ENCODE measurements around the gene LLCFC1.

DNA sequence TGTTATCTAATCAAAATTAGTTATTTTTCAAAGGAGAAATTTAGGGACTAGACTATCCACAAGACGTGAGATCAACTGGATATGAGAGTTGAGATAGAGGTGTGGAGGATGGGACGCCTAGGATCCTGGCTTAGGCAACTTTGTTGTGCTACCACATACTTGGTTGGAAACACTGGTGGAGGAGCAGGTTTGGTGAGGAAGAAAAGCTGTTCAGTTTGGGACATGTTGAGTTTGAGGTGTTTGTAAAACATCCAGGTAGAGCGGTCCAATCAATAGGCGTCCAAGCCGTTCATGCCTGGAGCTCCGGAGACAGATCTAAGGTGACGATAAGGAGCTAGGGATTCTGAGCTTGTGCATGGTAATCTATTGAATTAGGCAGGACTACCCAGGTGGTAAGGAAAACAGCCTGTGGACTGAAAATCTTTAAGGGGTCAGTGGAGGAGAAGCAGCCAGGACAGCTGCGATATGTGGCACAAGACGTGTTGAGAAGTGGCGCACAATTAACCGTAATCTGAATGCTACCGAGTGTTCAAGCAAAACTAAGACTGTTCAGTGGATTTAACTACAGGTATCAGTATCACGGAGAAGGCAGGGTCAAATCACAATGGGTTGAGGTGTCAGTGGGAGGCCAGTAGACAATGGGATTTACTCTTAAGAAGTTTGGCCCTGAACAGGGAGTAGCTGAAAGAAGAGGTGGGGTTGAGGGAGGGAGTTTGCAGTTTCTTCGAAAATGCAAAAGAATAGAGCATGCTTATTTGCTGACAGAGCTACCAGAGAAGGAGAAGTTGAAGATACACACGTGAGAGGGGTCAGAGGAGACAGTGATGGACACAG, 37.6 kb upstream of the LLCFC1 start:
- TF ChIP-seq GATA2 (IDR thresholded peaks at IDR 0.05; ENCODE audit: low read depth, low read length) (no peak), GATA3 (IDR thresholded peaks at IDR 0.05; ENCODE audit: low read depth, low read length) (no peak)

Data from SH-SY5Y (cell line).